ENCODE results near the gene RPS6KA1.
"Not testable (repeated sequence)": the region's sequence is repeated elsewhere in the genome, so short reads cannot be mapped to it uniquely, and the experiment has no call there.

The RPS6KA1 gene

DNA sequence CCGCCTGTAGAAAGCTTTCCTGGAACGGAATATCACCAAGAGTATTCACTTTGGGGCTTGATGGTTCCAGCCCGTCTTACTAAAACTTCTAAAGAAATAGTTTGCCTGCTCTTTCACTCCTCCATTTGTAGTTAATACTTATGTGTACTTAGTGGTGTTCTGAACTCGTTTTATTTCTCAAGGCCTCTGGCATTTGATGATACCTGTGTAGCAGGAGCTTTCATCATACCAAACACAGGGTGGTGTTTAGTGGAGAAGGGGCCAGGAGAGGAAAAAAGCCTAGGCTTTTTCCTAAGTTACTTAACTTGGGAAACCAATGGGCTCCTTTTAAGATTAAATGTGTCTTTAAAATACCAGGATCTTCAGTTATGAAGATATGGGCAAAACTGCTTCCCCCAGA, 74.3 kb downstream of the RPS6KA1 start:
- no peak for DNase-seq

DNA sequence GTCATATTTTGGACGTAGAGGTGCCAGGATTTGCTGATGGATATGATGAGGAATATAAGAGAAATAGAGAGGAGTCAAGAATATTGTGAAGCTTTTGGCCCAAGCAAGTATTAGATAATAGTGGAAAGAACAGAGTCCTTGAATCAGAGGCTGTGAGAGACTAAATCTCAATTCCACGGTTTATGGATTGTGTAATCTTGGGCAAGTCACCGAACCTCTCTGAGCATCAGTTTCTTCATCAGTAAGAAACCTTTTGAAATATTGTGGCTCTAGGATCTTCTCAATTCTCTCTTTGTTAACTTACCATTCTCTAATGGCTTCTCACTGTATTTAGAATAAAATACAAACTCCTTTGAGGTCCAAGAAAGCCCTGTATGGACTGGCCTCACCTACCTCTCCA, 77.6 kb downstream of the RPS6KA1 start:
- DNase-seq: no peak

DNA sequence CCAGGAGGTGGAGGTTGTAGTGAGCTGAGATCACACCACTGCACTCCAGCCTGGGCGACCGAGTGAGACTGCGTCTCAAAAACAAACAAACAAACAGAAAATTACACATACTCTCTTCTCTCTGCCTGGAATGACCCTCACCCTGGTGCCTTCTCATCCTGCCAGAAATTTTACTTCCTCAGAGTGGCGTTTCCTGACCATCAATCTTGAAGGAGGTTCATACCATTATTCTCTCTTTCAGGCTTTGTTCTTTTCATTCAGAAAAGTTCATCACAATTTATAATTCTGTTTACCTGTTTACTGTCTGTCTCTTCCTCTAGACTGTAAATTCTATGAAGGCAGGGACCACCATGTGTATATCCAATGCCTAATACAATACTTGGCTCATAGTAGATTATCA, 79.3 kb downstream of the RPS6KA1 start:
- DNase-seq: no peak

- no peak for DNase-seq
Observed at GRCh38 chr1:26610781-26611180, 81.2 kb downstream of the RPS6KA1 start.

DNA sequence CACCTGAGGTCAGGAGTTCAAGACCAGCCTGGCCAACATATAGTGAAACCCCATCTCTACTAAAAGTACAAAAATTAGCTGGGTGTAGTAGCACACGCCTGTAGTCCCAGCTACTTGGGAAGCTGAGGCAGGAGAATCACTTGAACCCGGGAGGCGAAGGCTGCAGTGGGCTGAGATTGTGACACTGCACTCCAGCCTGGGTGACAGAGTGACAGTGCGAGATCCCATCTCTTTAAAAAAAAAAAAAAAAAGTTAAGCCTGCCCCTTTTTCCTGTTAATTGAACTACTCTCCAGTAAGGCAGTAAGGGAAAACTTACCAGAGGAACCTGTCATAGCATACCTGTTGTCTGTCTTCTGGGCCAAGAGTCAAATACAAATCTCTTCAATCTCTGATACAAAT, 83.1 kb downstream of the RPS6KA1 start:
- DNase-seq: not testable (repeated sequence)

DNA sequence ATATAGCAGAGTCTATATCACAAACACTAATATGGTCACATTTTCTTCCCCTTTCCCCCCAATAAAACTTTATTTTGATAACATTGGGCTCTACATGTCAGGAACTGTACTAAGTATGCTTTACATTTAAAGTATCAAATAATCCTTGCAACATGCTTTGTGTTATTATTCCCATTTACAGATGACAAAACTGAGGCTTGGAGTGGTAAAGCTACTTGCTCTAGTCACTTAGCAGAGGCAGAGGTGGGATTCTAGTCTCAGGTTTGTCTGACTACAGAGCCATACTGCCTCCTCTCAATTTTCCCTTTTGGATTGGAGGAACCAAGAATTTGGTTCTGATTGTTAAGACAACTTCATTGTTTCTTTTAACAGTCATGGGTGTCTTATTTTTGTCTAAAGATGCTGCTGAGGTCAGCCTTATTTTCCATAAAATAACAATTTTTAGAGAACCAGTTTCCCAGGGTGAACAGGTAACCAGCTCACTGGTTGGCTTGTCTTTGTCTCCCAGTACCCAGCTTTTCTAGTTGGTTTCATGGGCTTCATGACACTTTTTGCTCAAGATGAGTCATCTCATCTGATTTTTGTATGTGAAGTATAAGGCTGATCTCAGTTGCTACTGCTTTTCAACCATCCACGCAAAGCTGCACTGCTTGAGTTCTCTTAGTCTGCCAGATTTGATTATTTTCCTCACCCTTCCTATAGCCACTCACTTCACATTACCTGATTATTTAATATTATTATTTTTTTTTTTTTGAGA, 85.3 kb downstream of the RPS6KA1 start:
- no peak for DNase-seq

DNA sequence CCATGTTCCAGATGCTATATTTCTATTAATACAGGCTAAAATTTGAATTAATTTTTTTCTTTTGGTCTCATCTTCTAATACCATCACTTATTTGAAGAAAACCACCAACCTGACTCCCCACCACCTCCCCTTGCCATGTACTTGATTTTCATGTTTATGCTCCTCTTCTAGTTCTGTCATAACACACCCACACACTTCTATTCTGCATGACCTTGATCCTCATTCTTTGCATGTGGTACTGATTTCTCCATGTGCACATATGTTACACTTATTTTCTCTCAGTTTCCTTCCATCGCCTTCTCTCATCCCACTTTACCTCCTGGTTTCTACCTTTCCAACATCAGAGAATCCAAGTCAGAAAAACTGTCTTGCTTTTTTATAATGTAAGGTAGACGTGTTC, 87.3 kb downstream of the RPS6KA1 start:
- DNase-seq: no peak

DNA sequence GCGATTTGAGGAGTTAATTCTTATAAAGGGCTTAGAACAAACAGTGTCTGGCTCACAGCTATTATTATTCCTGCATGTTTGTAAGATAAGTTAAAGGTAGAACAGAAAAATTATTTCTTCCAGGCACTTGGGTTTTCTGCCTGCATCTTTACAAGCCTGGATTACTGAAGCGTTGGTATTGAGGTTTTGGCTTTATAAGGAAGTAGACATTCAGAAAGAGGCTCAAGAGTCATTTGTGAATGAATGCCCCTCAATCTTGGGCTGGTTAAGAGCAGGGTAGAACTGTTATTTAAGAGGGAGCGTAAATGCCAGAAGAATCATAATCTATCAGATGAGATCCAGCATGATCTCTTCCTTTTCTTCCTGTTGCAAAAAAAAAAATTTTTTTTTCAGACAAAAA, 89.0 kb downstream of the RPS6KA1 start:
- DNase-seq: no peak

Measured in activated CD4-positive, alpha-beta T cell treated with anti-CD3 and anti-CD28 coated beads for 48 hours (primary cell).